GM21390 (cell line): ENCODE results near the gene ARVCF.

Experiments
- ATAC-seq: cut with Tn5 transposase; IDR thresholded peaks from one replicate; pipeline ENCODE4 v1.9.1; 2021; ENCODE audit not compliant: unreplicated experiment

The ARVCF gene

DNA sequence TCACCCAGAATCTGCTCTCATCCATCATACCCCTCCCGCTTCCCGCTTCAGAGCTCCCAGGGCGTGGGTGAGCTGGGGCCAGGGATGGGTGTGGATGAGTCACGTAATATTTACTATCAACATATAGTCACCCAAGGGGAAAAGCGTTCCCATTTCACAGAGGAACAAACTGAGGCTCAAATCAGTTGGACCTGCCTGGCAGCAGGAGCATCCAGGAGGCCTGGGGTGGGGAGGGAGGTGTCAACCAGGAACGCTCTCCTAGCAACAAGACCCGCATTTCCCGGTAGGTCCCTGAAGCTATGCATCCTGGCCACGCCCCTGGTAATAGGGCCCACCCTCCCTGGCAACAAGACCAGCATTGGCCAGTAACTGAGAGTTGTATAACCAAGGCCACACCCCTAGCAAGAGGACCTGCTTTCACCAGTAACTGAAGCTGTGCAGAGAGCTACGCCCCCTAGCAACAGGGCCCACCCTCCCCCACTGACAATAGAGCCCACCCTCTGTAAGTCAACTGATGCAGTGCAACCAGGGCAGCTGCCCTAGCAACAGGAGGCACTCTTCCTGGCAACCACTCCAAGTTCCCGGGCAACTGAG, 42.3 kb downstream of the ARVCF start:
- no peak for ATAC-seq

DNA sequence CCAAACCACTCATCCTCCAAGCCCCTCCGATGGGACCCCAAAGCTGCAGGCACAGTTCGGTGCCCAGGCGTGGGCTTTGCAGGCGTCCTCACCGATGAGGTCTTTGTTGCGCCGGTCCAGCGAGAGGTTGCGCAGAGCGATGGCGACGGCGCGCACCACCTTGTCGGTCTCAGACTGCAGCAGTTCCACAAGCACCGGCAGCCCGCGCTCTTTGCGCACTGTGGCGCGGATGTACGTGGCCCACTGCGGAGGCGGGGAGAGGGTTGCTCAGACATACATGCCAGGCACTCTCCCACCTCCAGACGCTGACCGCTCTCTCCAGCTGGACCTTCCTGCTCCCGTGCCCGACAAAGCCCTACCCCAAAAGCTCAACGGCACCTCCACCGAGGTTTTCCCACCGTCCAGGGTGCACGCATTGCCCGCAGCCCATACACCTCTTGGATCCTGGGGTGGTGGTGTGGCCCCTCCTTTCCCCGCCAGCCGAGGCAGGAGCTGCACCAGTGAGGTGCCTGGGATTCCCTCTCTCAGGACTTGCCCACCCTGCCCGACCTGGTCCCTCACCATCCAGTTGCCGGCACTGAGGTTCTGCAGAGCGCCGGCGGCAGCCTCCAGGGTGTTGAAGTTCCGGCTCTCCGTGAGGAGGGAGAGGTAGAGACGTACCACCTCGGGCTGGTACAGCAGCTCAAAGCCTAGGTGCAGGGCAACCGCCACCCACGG, 42.9 kb downstream of the ARVCF start:
- ATAC-seq: no peak

DNA sequence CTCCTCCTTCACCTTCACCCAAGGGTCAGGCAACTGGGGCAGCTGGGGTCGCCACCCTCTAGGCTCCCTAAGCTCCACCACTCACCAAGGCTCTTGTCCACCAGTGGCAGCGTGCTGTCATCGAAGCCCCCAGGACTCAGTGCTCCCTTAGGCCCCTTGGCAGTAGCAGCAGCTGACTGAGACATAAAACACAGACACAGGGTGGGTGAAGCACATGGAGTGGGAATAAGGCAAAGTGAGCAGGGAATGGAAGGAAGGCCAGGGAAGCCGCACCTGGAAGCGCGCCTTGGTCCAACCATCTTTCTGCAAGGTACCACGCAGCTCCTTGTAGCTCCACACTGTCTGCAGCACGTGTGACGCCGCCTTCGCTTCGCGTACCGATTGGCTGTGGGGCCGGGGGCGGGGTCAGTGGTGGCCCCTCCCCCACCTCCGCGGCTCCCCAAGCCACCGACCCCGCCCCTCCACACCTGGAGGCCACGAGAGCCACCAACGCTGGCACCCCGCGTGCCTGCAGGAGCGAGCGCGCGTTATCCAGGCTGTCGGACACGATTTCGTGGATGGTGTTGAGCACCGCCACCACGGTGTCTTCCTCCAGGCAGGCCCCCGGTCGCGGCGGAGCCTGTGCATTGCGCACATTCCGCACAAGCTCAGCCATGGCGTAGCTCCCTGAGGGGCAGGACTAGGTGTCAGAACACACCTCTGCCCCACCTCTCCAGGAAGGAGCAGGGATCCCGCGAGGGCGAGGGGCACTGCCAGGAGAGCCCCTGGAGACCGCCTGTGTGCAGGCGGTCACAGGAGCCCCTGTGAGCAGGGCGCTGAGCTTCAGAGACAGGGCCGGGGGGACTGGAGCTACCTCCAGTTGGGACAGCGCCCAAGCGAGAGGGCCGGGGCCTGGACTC, 43.7 kb downstream of the ARVCF start:
- no peak for ATAC-seq

DNA sequence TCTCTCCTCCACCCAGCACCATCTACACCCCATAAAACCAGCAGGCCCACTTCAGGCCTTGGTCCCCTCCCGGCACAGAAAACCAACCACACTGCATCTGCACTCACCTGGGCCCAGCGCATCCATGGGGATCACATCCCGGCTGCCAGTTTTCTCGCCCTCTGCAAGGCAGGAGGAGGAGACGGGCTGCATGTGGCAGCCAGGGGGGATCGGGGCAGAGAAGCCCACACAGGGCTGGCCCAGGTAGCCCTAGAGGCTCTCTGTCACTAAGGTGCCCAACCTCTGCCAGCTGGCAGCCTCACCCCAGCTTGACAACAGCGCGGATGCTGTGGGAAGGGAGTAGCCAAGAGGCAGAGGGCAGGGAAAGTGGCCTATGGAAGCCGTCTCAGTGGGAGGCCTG, 44.4 kb downstream of the ARVCF start:
- no peak for ATAC-seq

DNA sequence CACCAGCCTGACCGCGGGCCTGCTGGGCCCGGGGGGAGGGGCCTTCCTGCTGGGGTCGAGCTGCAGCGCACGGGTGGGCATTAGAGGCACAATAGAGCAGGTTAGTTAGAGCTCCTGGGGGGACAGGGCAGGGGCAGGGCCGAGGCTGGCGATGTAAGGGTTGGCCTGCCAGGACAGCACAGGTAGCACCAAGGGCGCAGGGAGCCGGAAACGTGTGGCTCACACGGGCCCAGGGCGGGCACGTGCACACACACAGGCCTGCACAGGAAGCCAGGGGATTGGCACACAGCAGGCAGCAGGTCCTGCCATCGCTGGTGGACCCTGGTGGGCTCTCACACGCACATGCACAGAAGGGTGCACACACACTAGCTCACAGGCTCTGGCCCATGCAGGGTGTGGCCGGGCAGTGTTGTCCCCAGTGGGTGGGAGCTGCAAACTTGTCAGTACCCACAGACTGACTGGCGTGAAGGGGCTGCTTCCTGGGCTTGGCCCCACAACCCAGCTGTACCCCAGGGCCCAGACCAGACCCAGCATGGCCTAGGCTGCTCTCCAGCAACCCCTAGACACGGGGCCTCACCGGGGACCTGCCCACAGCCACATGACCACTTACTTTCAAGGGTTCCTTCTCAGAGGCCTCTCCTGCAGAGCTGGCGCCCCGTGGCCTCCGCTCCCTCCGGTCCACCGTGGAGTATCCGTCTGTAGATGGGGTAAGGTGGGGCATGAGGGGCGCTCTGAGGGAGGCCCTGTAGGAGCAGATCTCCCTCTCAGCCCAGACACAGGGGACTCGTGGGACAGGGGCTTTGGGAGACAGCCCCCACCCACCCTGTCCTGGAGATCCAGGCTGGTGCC, 45.1 kb downstream of the ARVCF start:
- no peak for ATAC-seq

DNA sequence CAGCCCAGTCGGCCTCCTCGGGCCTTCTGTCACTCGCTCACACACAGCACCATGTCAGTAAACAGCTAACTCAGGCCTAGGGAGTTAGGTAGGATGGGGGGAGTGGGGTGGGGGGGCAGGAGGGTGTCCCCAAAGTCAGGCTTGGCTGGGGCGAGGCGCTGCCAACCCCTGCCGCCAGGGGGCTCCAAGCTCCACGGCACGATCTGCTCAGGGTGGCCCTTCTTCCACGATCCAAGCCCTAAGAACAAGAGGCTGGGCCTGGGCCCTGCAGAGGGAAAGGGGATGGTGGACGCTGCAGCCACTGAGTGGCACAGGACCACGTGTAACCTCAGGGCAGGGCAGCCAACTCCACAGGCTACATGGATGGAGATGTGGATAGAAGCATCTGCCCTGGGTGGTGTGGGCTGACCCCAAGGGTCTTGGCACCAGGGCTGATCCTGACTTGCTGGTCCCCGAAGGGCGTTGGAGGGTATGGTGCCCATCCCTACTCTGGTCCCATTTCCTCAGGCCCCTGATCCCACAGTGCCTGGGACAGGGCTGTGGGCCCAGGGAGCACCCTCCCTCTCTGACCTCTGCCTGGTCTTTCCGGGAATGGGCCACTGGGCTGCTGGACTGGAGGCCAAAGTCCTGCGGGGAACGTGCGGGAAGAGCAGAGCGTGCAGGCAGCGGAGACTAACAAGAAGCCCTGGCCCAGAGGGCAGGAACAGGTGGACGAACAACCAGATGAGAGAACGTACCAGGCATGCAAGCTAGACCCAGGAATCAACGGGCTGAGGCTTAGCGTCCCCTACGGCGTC, 45.9 kb downstream of the ARVCF start:
- ATAC-seq: no peak

DNA sequence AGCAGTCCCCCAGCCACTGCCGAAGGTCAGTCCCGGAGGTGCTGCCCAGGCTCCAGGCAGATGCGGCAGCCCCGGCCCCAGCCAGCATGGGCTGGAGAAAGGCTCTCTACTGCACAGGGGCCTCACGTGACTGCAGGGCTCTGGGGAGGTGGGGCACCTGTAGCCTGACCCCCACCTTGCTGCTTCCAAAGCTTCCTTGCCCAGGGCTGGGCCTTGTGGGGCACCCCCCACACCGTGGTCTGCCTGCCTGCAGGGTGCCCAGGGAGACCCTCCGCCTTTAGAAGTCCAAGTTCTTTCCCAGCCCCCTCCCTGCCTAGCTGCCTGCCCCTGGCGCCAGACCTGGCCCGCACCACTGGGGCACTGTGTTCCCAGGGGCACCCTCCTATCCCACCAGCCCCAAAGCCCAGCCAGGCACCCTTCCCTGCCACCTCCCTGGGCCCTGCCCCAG, 46.6 kb downstream of the ARVCF start:
- ATAC-seq: no peak

DNA sequence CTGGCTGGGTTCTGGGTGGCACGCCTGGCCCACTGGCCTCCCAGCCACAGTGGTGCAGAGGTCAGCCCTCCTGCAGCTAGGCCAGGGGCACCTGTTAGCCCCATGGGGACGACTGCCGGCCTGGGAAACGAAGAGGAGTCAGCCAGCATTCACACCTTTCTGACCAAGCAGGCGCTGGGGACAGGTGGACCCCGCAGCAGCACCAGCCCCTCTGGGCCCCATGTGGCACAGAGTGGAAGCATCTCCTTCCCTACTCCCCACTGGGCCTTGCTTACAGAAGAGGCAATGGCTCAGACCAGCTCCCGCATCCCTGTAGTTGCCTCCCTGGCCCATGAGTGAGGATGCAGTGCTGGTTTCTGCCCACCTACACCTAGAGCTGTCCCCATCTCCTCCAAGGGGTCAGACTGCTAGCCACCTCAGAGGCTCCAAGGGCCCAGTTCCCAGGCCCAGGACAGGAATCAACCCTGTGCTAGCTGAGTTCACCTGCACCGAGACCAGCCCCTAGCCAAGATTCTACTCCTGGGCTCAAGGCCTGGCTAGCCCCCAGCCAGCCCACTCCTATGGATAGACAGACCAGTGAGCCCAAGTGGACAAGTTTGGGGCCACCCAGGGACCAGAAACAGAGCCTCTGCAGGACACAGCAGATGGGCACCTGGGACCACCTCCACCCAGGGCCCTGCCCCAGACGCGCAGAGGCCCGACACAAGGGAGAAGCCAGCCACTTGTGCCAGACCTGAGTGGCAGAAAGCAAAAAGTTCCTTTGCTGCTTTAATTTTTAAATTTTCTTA, 47.3 kb downstream of the ARVCF start:
- ATAC-seq: no peak

DNA sequence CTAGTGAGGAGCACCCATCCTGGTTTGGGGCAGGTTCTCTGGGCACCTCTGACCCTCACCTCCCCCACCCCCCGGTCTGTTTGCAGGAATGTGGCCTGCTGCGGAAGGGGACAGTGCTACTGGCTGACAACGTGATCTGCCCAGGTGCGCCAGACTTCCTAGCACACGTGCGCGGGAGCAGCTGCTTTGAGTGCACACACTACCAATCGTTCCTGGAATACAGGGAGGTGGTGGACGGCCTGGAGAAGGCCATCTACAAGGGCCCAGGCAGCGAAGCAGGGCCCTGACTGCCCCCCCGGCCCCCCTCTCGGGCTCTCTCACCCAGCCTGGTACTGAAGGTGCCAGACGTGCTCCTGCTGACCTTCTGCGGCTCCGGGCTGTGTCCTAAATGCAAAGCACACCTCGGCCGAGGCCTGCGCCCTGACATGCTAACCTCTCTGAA, 48.2 kb downstream of the ARVCF start:
- no peak for ATAC-seq

DNA sequence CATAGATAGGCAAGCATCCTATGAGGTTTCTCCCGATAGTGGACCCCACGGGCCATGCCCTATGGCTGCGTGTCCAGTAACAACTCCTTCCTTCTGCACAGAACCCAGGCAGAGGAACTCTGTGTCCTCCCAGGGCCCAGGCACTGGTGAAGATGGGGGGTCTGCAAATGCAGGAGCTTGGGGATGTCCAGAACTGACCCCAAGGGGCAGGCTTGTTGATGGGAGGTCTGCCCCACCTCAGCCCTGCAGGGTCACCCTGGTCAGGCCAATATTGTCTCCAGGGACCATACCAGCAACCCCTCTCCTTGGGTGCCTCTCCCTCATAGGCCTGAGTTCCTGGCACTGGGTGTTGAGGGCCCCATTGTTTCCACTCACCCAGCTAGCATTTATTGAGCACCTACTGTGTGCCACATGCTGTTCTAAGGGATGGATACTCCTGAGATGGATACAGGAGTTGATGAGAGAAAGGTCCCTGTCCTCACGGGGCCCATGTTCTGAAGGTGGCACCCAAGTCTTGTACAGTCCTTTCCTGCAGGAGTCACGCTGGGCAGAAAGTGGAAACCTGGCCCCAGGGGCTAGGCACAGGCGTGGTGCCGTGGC, 48.7 kb downstream of the ARVCF start:
- no peak for ATAC-seq

DNA sequence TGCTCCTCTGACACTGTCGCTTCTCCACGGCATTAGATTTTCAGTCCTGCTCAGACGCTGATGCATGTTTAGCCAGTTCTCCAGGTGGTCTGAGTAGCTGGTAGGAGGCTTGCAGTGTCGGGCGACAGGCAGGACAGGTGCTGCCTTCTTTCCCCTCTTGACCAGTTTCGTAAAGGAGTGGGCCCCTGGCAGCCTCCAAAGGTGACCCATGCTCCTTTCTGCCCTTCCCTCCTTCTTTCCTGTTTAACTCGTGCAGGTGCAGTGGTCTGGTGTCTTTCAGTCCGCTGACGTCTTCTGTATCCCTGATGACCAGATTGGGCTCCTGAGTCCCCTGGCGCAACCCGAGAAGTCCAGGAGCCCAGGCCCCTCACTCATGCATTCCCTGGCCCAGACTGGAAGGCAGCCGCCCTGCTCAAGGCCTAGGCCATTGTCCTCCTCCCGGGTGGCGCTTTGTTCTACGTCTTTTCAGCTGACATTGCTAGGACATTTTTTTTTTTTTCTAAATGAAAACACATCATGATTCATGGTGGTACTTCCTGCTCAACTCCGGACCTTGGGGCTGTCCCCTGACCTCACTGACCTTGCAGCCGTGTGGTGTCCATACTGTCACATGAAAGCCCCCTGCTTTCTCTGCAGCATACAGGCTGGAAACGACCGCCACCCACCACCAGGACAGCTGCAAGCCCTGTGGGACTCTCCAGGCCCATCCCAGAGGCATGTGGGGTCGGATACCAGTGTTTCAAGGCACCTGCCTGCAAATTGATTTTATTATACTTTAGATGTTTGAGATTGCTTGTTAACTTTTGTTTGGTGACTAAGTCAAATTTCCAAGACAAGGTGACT, 49.5 kb downstream of the ARVCF start:
- ATAC-seq: no peak

DNA sequence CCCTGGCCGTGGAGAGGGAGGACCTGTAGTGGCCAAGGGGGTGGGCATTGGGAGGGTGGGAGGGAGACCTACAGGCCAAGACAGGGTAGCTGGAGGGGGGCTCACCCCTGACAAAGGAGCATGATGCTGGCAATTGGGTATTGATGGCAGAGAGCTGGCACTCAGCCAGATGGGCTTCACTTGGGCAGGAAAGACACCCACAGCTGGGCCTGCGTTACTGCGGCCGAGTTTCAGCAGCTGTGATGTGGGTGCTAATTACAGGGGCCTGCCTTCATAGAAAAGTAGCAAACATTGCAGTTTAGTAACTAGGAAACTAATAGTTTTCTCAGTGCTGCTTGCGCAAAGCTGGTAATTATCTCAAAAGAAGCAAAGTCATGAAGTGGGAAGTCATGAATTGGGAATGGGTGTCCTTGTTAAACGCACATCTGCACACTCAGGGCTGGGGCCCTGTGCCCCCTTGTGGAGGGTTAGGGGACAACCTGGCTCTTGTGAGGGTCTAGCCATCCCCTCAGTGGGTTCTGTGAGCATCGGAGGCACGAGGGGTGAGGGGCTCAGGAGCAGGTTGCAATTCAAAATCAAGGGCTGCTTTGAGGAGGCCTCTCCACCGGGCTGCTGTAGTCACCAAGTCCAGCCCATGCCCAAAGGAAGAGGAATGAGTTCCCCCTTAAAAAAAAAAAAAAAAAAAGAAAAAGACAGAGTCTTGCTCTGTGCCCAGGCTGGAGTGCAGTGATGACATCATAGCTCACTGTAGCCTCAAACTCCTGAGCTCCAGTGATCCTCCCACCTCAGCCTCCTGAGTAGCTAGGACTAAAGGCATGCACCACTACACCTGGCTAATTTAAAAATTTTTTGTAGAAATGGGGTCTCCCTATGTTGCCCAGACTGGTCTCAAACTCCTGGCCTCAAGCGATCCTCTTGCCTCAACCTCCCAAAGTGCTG, 50.6 kb downstream of the ARVCF start:
- no peak for ATAC-seq

DNA sequence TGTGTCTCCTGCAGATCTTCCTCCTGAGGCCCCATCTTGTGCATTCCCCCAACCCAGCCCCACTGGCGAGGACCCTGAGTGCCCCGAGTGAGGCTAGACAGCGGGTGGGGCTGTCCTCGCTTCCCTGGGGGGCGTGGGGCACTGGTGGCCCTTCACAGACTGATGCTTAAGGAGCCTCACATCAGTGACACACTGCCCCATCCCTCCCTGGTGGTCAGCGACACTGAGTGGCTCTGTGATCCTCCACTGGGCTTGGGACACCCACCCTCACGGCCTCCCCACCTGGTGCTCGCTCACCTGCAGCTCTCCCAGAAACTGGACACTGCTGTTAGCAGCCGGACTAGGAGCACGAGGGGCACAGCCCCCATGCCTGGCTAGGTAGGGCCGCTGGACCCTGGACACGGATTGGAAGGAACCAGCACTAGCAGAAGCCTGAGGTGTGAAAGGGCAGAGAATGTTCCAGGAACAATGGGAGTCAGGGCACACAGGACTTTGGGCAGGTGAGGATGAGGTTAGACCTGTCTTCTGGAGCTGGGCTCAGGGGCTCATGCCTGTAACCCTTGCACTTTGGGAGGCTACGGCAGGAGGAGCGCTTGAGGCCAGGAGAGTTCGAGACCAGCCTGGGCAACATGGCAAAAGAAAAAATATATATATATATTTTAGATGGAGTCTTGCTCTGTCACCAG, 51.8 kb downstream of the ARVCF start:
- no peak for ATAC-seq

DNA sequence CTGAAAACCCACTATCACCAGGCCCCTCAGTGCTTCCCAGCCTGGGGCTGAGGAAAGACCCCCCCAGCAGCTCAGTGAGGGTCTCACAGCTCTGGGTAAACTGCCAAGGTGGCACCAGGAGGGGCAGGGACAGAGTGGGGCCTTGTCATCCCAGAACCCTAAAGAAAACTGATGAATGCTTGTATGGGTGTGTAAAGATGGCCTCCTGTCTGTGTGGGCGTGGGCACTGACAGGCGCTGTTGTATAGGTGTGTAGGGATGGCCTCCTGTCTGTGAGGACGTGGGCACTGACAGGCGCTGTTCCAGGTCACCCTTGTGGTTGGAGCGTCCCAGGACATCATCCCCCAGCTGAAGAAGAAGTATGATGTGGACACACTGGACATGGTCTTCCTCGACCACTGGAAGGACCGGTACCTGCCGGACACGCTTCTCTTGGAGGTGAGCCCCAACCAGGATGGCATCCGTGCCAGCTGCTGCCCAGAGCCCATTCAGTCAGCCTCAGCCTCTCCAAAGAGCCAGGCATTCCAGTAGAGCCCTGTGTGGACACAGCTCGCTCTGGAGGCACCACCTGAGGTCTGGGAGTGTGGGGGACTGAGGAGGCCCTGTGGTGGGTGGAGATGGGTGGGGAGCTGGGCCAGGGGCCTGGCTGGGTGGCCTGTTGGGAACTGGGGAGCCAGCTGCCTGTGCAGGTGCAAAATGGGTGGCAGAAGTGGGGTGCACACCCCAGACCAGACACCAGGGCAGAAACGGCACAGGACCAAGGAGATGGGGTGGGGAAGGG, 52.6 kb downstream of the ARVCF start:
- no peak for ATAC-seq
